H9 (cell line): Measurements from ENCODE around the gene KCNN2. TPM values are rescaled to one million over a fixed set of nuclear protein-coding genes. Genes with fewer than 3 reads are reported as not detected.

Experiments
- DNase-seq: peaks from one replicate; pipeline ENCODE4 v3.0.0-alpha.2; 2017
- H2AFZ ChIP-seq: one replicate; pipeline ENCODE4 v1.6.1; 2013; ENCODE audit warnings: mild to moderate bottlenecking, low read length, control low read depth, moderate library complexity
- H2AK5ac ChIP-seq: 2 replicates; pipeline ENCODE4 v1.6.1; 2013; ENCODE audit warnings: low read length, control low read depth, mixed read lengths; ENCODE audit not compliant: insufficient read length
- H2BK120ac ChIP-seq: one replicate; pipeline ENCODE4 v1.6.1; 2013; ENCODE audit warnings: low read depth, mild to moderate bottlenecking, low read length, control low read depth, inconsistent platforms; ENCODE audit not compliant: poor library complexity, severe bottlenecking
- H2BK12ac ChIP-seq: 2 replicates; pipeline ENCODE4 v1.6.1; 2013; ENCODE audit warnings: low read length, control low read depth, mixed read lengths, low read depth; ENCODE audit not compliant: insufficient read length
- H2BK15ac ChIP-seq: 2 replicates; pipeline ENCODE4 v1.6.1; 2013; ENCODE audit warnings: low read depth, low read length, control low read depth
- H2BK20ac ChIP-seq: one replicate; pipeline ENCODE4 v1.6.1; 2013; ENCODE audit warnings: low read depth, mild to moderate bottlenecking, low read length, control low read depth, inconsistent platforms; ENCODE audit not compliant: poor library complexity, severe bottlenecking
- H2BK5ac ChIP-seq: 2 replicates; pipeline ENCODE4 v1.6.1; 2013; ENCODE audit warnings: low read length, control low read depth, mixed read lengths; ENCODE audit not compliant: insufficient read length
- H3K14ac ChIP-seq: 2 replicates; pipeline ENCODE4 v1.6.1; 2013; ENCODE audit warnings: low read length, control low read depth; ENCODE audit not compliant: insufficient read depth
- H3K18ac ChIP-seq: 2 replicates; pipeline ENCODE4 v1.6.1; 2013; ENCODE audit warnings: low read depth, mild to moderate bottlenecking, mixed read lengths, low read length, control low read depth; ENCODE audit not compliant: insufficient read length
- H3K23ac ChIP-seq: 2 replicates; pipeline ENCODE4 v1.6.1; 2013; ENCODE audit warnings: low read length, control low read depth, mixed read lengths, low read depth; ENCODE audit not compliant: insufficient read length
- H3K23me2 ChIP-seq: 2 replicates; pipeline ENCODE4 v1.6.1; 2013; ENCODE audit warnings: low read depth, mild to moderate bottlenecking, mixed read lengths, low read length, control low read depth; ENCODE audit not compliant: insufficient read length, poor library complexity, severe bottlenecking
- H3K27ac ChIP-seq: 2 replicates; pipeline ENCODE4 v1.5.1; 2013; ENCODE audit warnings: low read length, control low read depth, mixed read lengths, low read depth; ENCODE audit not compliant: insufficient read length
- H3K27me3 ChIP-seq: 2 replicates; pipeline ENCODE4 v1.6.1; 2013; ENCODE audit warnings: low read length, control low read depth, inconsistent platforms; ENCODE audit not compliant: insufficient read depth
- H3K4ac ChIP-seq: 2 replicates; pipeline ENCODE4 v1.6.1; 2013; ENCODE audit warnings: low read depth, mild to moderate bottlenecking, control low read depth, inconsistent platforms, low read length, moderate library complexity
- H3K4me1 ChIP-seq: 2 replicates; pipeline ENCODE4 v1.6.1; 2013; ENCODE audit warnings: low read length, control low read depth, inconsistent platforms; ENCODE audit not compliant: insufficient read depth
- H3K4me2 ChIP-seq: 2 replicates; pipeline ENCODE4 v1.6.1; 2013; ENCODE audit warnings: low read length, control low read depth, mixed read lengths; ENCODE audit not compliant: insufficient read length, insufficient read depth
- H3K56ac ChIP-seq: 2 replicates; pipeline ENCODE4 v1.6.1; 2013; ENCODE audit warnings: low read depth, mild to moderate bottlenecking, mixed read lengths, low read length, control low read depth; ENCODE audit not compliant: insufficient read length
- H3K79me1 ChIP-seq: 2 replicates; pipeline ENCODE4 v1.6.1; 2013; ENCODE audit warnings: low read depth, mild to moderate bottlenecking, moderate library complexity, low read length, control low read depth, inconsistent platforms; ENCODE audit not compliant: insufficient read depth, poor library complexity, severe bottlenecking
- H3K79me2 ChIP-seq: 2 replicates; pipeline ENCODE4 v1.6.1; 2013; ENCODE audit warnings: low read length, control low read depth, inconsistent platforms; ENCODE audit not compliant: insufficient read depth
- H3K9ac ChIP-seq: 2 replicates; pipeline ENCODE4 v1.6.1; 2013; ENCODE audit warnings: low read length, control low read depth, mixed read lengths; ENCODE audit not compliant: insufficient read length; ENCODE audit errors: extremely low read depth
- H3K9me3 ChIP-seq: one replicate; pipeline ENCODE4 v1.6.1; 2013; ENCODE audit warnings: low read depth, low read length, inconsistent platforms; ENCODE audit not compliant: control insufficient read depth
- H3T11ph ChIP-seq: one replicate; pipeline ENCODE4 v1.6.1; 2013; ENCODE audit warnings: mild to moderate bottlenecking, low read length, control low read depth, inconsistent platforms
- H4K20me1 ChIP-seq: one replicate; pipeline ENCODE4 v1.6.1; 2013; ENCODE audit not compliant: control insufficient read depth, insufficient read length, insufficient read depth
- H4K5ac ChIP-seq: 2 replicates; pipeline ENCODE4 v1.6.1; 2013; ENCODE audit warnings: low read depth, mild to moderate bottlenecking, mixed read lengths, low read length, control low read depth; ENCODE audit not compliant: insufficient read length
- H4K8ac ChIP-seq: replicated peaks from 2 replicates; pipeline ENCODE4 v1.6.1; 2013; ENCODE audit warnings: low read length, control low read depth, mixed read lengths, low read depth; ENCODE audit not compliant: insufficient read length
- H4K91ac ChIP-seq: 2 replicates; pipeline ENCODE4 v1.6.1; 2013; ENCODE audit warnings: low read depth, mild to moderate bottlenecking, moderate library complexity, mixed read lengths, low read length, control low read depth; ENCODE audit not compliant: insufficient read length
- H3K27ac Mint-ChIP-seq, 3 experiments: 2 replicates in 2 of 3; 3 replicates in 1 of 3; pipeline ENCODE4 v1.8.0; 2020 to 2021; ENCODE audit warnings: mixed read lengths in 3 of 3, mild to moderate bottlenecking in 1 of 3, moderate library complexity in 1 of 3
- H3K27me3 Mint-ChIP-seq: 2 replicates; pipeline ENCODE4 v1.8.0; 2021; ENCODE audit warnings: low read depth, mild to moderate bottlenecking, moderate library complexity, mixed read lengths
- H3K36me3 Mint-ChIP-seq, 3 experiments: 2 replicates in 2 of 3; 3 replicates in 1 of 3; pipeline ENCODE4 v1.8.0; 2020 to 2021; ENCODE audit warnings: low read depth in 3 of 3, mixed read lengths in 3 of 3; ENCODE audit not compliant: insufficient read depth in 1 of 3
- H3K4me1 Mint-ChIP-seq, 2 experiments: 2 replicates each; pipeline ENCODE4 v1.8.0; 2020; ENCODE audit warnings: mixed read lengths in 2 of 2
- H3K4me3 Mint-ChIP-seq, 2 experiments: 2 replicates in 1 of 2; 3 replicates in 1 of 2; pipeline ENCODE4 v1.8.0; 2020 to 2021; ENCODE audit warnings: mild to moderate bottlenecking in 2 of 2, mixed read lengths in 2 of 2, moderate library complexity in 1 of 2
- H3K9me3 Mint-ChIP-seq, 2 experiments: 2 replicates in 1 of 2; 3 replicates in 1 of 2; pipeline ENCODE4 v1.8.0; 2020; ENCODE audit warnings: mild to moderate bottlenecking in 2 of 2, mixed read lengths in 2 of 2, moderate library complexity in 1 of 2
- WGBS: extraction: QIAGEN DNeasy Blood & Tissue Kit; methylation state at CpG from one replicate; pipeline ENCODE4 v1.1.7; 2013; ENCODE audit warnings: missing lambda C conversion rate, low lambda C conversion rate, mixed read lengths; ENCODE audit not compliant: insufficient read length; ENCODE audit errors: extremely low coverage; 5-methylcytosine and 5-hydroxymethylcytosine counted together
- total RNA-seq: library from RNA; stranded (reverse); gene quantifications from 2 replicates; pipeline ENCODE4 v1.2.1, GENCODE V29; 2021
- TF ChIP-seq, protein P1 (sequence below): fragments of 200-600 bp; sonication (generic); conservative IDR thresholded peaks from 3 replicates; pipeline ENCODE4 v1.8.0; 2021; ENCODE audit warnings: antibody characterized with exemption, mild to moderate bottlenecking

The KCNN2 gene
- total RNA-seq, 1 experiment from 2014 or later = 21.0 TPM

DNA sequence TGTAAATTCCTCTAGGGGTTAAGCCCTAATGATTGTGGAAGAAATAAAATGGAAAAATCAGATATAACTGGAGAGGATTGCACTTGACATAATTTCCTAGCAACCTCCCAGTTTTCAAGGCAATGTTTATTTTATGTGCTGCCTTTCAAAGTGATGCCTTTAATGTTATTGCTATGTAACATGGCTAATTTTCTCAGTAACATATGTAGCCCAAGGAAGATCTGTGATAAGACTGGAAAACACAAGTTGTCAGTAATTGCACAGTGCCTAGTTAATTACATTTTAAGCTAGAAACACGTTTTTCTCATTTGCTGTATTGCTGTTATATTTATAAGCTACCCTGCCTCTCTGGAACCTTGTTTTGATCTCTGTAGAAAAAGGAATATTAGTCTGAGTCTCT, 49.2 kb upstream of the KCNN2 start:
- no peaks in the 10 kb centered on the region for H4K20me1 ChIP-seq
- no peak overlapping the region for H2AFZ ChIP-seq
- no peak overlapping the region for H3K56ac ChIP-seq
- no peak overlapping the region for H2BK120ac ChIP-seq
- no peak overlapping the region for H3K14ac ChIP-seq
- H3K27me3 ChIP-seq = no peaks in the 10 kb centered on the region
- H3K4ac ChIP-seq = no peak overlapping the region
- H2AK5ac ChIP-seq = no peak overlapping the region
- H2BK15ac ChIP-seq = no peak overlapping the region
- H4K8ac ChIP-seq = no peak overlapping the region
- no peak overlapping the region for H3K27ac ChIP-seq
- no peaks in the 10 kb centered on the region for H3K23me2 ChIP-seq
- no peak overlapping the region for H3K9ac ChIP-seq
- no peak overlapping the region for H2BK12ac ChIP-seq
- H4K5ac ChIP-seq = no peak overlapping the region
- no peak overlapping the region for H4K91ac ChIP-seq
- H3K18ac ChIP-seq = no peak overlapping the region
- Mint-ChIP-seq H3K36me3 (no peaks in the 10 kb centered on the region), H3K27me3 (no peaks in the 10 kb centered on the region; the same call in 1 of the 2 replicates), H3K9me3 (no peaks in the 10 kb centered on the region), H3K27ac (no peak overlapping the region; a peak in 1 of 7 replicates), H3K4me1 (peaks cover 52 to 55% of the 10 kb centered on the region in 2 experiments), H3K4me3 (no peak overlapping the region)
- H2BK5ac ChIP-seq = no peak overlapping the region
- no peak overlapping the region for H2BK20ac ChIP-seq
- DNase-seq = no peak
- WGBS = no CpG with 5 or more reads among the region's 1 CpG
- peaks cover 6% of the 10 kb centered on the region; the same call in 1 of the 2 replicates for H3K4me1 ChIP-seq
- no peaks in the 10 kb centered on the region for H3K79me1 ChIP-seq
- TF ChIP-seq, protein P1, sequence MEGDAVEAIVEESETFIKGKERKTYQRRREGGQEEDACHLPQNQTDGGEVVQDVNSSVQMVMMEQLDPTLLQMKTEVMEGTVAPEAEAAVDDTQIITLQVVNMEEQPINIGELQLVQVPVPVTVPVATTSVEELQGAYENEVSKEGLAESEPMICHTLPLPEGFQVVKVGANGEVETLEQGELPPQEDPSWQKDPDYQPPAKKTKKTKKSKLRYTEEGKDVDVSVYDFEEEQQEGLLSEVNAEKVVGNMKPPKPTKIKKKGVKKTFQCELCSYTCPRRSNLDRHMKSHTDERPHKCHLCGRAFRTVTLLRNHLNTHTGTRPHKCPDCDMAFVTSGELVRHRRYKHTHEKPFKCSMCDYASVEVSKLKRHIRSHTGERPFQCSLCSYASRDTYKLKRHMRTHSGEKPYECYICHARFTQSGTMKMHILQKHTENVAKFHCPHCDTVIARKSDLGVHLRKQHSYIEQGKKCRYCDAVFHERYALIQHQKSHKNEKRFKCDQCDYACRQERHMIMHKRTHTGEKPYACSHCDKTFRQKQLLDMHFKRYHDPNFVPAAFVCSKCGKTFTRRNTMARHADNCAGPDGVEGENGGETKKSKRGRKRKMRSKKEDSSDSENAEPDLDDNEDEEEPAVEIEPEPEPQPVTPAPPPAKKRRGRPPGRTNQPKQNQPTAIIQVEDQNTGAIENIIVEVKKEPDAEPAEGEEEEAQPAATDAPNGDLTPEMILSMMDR = no peak
- H3K9me3 ChIP-seq = no peaks in the 10 kb centered on the region
- H3K79me2 ChIP-seq = no peaks in the 10 kb centered on the region
- H3T11ph ChIP-seq = no peak overlapping the region
- no peak overlapping the region for H3K23ac ChIP-seq
- no peak overlapping the region for H3K4me2 ChIP-seq
